GM19193 (cell line): ENCODE results near the gene SNRNP27.

ENCODE experiments used
- POLR2A ChIP-seq: IDR thresholded peaks from 4 replicates; pipeline ENCODE4 v1.6.1; 2011; ENCODE audit not compliant: insufficient read depth, insufficient read length; ENCODE audit errors: extremely low read depth

Gene SNRNP27

DNA sequence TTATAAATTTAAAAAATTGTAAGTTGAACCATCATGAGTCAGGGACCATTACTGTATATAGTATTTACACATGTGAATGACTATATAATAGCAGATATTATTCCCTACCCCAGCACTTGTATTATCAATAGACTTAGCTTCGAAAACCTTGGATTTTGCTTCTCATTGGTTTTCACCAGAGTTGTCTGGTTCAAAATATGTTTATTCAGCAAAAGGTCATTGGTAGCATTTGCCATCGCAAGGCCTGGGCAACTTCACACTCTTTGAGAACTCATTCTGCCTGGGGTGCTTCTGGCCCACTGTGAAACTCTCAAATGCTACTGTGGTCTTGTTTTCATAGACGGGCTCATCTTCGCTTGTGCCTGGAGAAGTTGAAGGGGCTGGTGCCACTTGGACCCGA is 41.3 kb downstream of the SNRNP27 start:
- no peak for TF ChIP-seq POLR2A

DNA sequence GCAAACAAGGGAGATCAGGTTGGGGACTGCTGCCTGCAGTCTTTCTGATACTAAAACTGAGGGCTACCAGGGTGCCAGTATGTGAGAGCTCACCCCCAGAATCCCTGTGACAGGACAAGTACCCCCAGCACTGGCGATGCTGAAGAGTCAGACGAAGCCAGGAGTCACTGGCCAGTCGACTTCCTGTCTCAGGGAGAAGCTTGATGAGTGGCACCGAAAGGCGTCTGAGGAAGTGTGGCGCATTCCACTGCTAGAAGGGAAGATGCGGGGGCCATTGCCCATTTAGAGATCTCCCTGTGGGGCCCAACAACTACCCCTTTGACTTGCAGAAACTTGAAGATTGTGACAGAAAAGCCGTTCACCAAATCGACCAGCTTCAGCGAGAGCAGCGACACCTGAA is 43.1 kb downstream of the SNRNP27 start:
- TF ChIP-seq POLR2A, result no peak

DNA sequence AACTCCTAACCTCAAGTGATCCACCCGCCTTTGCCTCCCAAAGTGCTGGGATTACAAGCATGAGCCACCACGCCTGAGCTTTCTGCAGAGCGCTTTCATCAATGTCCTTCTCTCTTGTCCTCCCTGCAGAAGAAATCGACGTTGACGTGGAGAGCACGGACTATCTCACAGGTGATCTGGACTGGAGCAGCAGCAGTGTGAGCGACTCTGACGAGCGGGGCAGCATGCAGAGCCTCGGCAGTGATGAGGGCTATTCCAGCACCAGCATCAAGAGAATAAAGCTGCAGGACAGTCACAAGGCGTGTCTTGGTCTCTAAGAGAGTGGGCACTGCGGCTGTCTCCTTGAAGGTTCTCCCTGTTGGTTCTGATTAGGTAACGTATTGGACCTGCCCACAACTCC is 44.2 kb downstream of the SNRNP27 start:
- TF ChIP-seq POLR2A, result no peak

DNA sequence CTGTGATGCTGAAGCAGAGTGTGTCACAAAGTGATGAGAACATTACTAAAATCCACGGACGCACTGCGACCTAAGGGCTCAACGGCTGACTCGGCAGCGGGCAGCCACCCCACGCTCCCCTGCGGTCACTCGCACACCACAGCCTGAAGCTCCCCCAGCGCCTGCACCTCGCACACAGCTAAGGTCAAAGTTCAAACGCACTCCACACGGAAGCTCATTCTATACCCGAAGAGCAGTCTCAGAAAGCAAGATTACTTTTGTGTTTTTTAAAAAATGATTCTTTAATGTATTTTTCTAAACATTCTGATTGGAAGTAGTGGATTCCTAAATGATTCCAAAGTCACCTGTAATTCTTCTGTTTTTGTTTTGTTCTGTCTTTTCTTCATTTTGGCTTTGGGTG is 46.0 kb downstream of the SNRNP27 start:
- TF ChIP-seq POLR2A, result no peak

DNA sequence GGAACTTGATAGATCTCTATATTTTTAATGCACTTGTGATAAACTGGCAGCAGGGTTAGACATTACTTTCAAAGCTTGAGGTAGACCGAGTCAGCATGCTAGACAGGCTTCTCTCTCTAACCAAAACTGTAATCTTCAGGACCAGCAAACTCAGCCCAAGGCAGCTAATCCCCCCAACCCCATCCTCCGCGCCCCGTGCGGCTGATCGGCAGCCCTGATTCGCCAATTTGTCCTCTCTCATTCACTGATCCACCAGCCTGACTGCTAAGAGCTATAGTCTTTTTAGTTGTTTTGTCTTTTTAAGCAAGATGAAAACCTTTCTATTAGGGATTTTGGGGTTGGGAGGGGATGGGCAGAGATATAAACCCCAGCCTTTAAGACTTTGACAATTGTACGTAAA is 46.9 kb downstream of the SNRNP27 start:
- TF ChIP-seq POLR2A, result no peak

DNA sequence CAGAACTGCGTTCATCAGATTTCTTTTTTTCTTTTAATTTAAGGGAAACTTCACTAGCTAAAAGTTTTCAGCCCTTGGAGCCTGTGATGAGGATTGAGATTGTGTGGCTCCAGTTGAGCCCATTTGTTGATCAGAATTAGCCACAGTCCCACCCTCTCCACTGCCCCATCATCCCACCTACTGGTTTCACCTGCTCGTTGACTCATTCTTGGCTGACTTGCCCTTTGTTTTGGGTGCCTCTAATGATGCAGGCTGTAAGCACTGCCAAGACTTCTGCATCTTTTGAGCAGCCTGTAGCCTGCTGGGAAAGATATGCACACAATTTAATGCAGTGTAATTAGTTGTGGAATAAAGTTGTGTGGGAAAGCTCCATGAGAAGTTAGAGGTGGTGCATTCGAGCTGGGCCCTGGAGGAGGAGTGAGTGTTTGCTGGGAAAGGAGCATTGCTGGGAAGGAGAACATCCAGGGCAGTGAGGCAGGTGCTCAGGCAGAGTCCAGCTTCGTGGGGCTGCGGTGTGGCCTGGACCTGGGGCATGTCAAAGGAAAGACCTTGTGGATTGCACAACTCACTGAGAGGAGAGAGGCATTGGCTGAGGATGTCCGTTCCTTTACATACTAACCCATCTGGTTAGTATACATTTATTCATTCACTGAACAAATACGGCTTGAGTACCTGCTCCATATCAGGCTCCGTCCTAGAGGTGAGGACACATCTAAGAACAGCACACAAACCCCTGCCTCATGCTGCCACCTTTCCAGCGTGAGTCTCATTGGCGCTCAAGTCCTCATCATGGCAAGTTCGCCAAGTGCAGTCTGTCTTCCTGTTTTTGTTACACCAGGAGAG is 49.5 kb downstream of the SNRNP27 start:
- no peak for TF ChIP-seq POLR2A

DNA sequence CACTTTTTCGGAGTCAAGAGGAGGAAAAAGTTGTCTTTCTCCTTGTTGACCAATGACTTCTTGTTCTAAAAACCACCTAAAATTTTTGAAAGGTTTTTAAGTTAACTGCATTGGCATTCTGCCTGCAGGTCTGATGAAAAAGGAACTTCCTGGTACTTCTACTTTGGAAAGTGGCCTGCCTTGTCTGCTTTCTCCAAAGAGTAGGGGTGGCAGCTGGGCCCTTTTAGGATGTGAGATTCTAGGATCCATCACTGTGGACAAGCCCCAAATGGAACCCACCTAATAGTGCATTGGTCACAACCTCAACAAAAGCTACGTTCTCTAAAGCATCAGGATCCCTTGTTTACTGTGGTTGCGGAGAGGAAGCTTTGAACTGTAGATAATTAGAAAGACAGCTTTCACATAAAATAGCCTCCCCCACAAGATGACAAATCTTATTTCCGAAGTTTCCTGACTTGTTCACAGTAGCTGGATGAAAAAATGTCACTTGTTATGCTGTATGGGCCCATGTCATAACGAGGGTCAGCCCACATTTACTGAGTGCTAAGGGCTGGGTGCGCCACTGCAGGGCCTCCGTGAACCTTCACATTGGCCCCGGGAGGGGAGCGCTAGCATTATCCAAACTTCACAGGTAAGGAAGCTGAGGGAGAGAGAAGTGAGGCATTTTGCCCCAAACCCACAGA is 50.2 kb downstream of the SNRNP27 start:
- no peak for TF ChIP-seq POLR2A

DNA sequence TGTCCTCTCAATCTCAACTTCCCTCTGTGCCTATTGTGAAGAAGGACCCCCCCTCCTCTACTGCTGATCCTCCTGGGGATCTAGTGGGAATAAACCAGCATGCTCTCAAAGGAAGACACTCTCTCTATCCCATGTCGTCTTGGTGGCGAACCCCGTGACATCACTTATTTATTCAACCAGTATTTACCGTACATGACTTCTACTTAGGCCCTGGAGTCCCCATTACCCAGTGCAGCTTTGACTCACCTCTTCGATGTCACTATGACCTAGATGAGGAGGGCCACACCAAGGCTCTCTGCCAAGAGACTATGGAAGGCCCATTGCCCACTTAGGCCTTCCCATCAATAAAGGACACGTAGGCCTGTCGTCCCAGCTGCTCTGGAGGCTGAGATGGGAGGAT is 51.0 kb downstream of the SNRNP27 start:
- no peak for TF ChIP-seq POLR2A

DNA sequence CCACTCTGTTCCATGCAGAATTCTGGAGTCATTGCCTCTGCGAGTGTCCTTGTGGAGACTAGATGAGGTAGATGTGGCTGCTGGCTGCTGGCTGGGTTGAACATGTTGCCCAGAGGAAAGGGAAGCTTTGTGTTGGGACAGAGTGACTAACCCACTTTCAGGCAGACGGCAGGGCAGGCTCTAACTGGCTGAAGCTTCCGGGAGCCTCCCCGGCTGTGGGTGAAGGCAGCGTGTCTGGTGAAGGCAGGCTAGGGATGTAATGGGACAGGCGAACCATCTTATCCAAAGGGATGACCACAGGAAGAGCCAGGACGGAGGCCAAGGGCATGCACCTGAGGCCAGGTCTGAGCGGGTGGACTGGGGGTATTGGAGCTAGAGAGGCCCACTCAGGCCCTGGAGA is 51.7 kb downstream of the SNRNP27 start:
- no peak for TF ChIP-seq POLR2A

DNA sequence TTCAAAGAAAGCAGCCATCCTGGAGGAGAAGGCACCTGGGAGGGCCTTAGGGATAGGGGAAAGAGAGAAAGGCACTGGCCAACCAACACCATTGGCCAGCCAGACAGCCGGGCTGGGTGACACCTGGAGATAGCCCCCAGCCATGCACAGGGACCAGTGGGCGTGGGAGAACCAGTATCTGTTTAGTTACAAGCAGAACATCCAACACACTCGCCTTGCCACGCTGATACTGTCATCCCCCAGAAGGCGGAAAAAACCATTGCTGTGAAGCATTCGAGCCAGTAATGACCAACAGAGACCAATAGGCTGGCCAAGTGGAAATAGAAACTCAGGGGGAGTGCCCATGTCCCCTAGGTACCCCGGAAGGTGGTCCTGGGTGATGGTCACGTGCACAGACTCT is 52.2 kb downstream of the SNRNP27 start:
- no peak for TF ChIP-seq POLR2A

DNA sequence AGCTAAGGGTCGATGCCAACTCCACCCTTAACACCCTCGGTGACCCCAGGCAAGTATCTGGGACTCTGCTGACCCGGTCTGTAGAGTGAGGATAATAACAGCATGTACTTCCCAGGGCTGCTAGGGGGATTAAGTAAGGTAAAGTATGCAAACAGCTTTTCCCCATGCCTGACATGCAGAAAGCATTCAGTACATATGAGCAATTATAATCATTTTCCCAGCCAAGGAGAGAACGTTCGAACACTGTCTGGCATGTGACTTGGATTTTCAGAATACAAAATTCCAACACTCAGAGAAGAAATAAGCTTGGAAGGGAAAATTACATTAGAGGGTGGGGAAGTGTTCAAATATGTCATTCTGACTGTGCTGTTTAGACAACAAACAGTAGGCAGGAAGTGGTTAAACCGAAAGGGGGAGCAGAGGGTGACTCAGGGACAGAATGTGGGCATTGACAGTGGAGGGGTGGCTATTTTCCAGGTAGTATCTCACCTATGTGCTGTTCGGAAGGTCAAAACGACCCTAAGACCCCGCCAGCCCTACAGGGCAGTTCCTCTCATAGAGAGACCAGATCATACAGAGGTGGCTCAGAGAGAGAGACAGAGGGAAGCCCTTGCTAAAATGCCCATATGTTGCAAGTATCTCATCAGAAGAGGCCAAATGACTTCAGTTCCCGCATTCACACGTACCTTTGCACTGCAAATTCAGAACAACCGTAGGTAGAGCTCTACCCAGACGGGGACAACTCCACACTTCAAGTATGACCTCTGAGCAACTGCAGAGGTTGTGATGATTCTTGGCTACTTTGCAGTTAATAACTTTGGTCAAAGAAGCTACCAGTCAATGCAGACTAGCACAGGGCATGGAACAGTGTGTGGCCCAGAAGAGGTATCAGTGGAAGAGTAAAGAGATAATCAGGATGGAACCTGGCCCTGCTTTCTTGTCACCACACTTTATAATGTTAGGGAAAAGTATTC is 52.9 kb downstream of the SNRNP27 start:
- TF ChIP-seq POLR2A, result no peak

DNA sequence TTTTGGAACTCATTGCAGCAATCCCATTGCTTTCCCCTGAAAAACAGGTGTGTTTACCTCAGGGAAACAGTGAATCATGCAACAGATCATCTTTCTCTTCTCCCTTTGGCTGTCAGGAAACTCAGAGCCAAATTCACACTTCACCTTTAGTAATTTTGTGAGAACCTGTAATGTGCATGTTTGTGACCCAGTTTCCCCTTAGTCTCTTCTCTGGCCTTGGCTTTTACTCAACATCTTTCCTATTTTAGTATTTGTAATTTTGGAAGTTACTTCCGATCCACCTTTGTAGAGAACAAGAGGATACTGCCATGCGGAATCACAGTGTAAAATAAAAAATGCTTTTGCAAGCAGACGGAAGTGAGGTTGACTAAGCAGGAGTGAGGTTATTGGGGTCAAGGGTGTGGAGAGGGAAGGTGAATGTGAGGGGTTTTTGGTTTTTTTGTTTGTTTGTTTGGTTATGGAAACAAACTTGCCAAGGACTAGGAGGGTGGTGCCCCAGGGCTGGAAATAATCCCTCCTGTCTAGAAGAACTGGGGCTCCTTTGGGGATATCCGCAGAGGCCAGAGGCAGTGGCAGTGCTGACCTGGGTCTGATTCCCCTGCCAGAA is 53.7 kb downstream of the SNRNP27 start:
- TF ChIP-seq POLR2A, result no peak

DNA sequence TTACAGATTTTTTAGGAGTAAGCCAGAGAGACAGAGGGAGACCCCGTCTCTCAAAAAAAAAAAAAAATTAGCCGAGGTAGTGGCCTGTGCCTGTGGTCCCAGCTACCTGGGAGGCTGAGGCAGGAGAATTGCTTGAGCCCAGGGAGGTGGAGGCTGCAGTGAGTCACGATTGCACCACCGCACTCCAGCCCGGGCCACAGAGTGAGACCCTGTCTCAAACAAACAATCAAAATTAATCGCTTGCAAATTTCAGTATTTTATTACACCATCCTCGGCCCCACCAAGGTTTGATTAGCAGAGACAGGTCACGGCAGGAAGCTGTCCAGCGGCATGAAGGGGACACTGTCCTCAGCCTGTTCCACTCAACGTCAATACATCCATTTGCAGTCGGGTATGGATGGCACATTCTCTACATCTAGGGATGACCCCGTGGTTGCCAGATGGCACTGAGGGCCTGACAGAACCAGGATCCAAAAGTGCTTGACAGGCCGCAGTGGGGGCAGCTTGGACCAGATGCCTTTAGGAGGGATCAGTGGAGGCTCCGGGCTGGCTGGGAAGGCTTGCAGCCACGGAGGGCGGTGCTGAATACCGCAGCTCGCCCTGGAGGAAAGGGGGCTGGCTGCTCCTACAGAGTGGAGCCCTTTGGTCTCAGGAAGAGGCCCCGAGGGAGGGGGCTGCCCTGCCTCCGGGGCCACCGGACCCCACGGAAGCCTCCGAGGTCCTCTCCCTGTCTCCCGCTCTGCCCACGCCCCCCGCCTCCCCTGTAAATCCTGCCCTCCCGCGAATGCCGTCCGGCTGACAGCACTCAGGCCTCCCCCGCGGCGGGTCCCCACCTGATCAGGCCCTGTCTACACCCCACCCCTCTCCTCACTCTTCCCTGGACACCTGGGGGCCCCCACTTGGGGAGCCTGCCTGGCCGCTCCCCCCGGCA is 54.5 kb downstream of the SNRNP27 start:
- no peak for TF ChIP-seq POLR2A

DNA sequence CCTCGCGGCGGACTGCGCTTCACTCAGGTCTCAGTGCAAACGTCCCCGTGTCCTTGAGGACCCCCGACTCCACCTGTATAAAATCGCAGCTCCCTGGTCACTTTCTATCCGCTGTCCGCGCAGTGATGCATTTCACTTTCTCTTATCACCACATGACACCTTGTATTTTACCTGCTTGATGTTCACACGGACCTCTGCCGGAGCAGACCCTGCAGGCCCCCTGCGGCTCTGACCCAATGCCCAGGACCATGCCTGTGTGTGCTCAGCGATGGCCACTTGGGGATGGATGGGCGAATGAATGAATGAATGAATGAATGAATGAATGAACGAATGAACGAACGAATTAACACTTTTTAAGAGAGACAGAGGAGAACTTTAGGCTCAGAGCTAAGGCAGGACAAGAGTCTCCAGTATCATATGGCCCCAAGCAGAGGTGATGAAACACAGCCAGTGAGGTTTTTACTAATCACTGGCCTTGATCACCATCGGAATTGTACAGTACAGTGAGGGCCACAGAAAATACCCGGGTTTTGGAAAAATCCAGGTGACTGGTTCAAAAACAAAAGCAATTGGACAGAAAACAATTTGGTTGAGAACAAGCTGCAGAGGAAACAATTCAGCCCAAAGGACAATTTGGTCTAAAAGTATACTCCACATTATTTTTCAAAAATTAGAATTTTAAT is 55.3 kb downstream of the SNRNP27 start:
- TF ChIP-seq POLR2A, result no peak

DNA sequence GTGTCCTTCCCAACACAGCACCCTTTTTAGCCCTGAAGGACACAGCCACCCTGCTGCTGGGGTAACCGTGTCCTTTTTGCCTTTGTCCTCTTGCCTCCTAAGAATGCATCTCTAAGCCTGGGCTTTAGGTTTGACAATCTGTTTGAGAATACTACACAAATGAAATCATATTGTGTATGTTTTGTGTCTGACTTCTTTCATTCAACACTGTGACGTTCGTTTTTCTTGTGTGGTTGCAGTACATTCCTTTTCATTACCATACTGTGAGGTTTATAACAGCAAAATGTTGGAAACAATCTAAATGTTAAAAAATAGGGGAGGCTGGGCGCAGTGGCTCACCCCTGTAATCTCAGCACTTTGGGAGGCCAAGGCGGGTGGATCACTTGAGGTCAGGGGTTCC is 56.5 kb downstream of the SNRNP27 start:
- no peak for TF ChIP-seq POLR2A
